GM12878 (cell line): ENCODE data around the gene HOTAIR. TPM values are rescaled to one million over a fixed set of nuclear protein-coding genes. Genes with fewer than 3 reads are reported as not detected.

Experiments used
- ATAC-seq: fragments of 200-7000 bp; cut with Tn5 transposase; 3 replicates; pipeline ENCODE4 v1.9.1; 2020; ENCODE audit warnings: mild to moderate bottlenecking, moderate library complexity
- BruUV-seq: library from RNA; stranded (reverse); fragments of 400-500 nt; replicated peaks from 2 replicates; lab custom pipeline; 2021; lab: Mats Ljungman, UMichigan
- CTCF ChIA-PET: fragments of 300-600 bp; sonication (Branson Sonifier 250); formaldehyde crosslinking; extraction: SDS; loops from one replicate; lab custom pipeline; 2021; ENCODE audit warnings: inconsistent platforms; lab: Yijun Ruan, JAX
- POLR2A ChIA-PET: fragments of 350-600 bp; formaldehyde crosslinking; extraction: SDS; loops from one replicate; lab custom pipeline; 2021; ENCODE audit warnings: inconsistent platforms; lab: Charles Lee
- RAD21 ChIA-PET: fragments of 300-600 bp; sonication (Branson Sonifier 250); formaldehyde crosslinking; loops from one replicate; lab custom pipeline; 2023; ENCODE audit warnings: antibody characterized with exemption; ENCODE audit not compliant: unreplicated experiment; lab: Charles Lee
- SMC1A ChIA-PET: fragments of 300-600 bp; sonication (Branson Sonifier 250); formaldehyde crosslinking; loops from one replicate; lab custom pipeline; 2023; ENCODE audit not compliant: unreplicated experiment, uncharacterized antibody; lab: Charles Lee
- DNase-seq: peaks from one replicate; pipeline ENCODE4 v3.0.0-alpha.2; 2011; ENCODE audit warnings: low read depth, low spot score
- FAIRE-seq: peaks from 3 replicates; lab custom pipeline; 2011; peaks lifted over from hg19 to GRCh38; lab: Jason Lieb, UNC
- H2AFZ ChIP-seq: 2 replicates; pipeline ENCODE4 v1.6.0; 2011; ENCODE audit warnings: low read depth, low read length, control low read depth; ENCODE audit not compliant: control insufficient read depth
- H3K27ac ChIP-seq: 2 replicates; pipeline ENCODE4 v1.5.1; 2011; ENCODE audit warnings: control low read depth; ENCODE audit not compliant: control insufficient read depth, insufficient read depth
- H3K27me3 ChIP-seq, 2 experiments: replicated peaks in 1 of 2; 2 replicates each; pipeline versions ENCODE4 v1.6.0 to v1.6.1; 2011; ENCODE audit warnings: low read length in 1 of 2; ENCODE audit not compliant: control insufficient read depth in 2 of 2, insufficient read depth in 2 of 2
- H3K36me3 ChIP-seq, 2 experiments: 2 replicates each; pipeline ENCODE4 v1.5.1; 2011; ENCODE audit warnings: low read length in 1 of 2; ENCODE audit not compliant: control insufficient read depth in 2 of 2, insufficient read depth in 2 of 2
- H3K4me1 ChIP-seq: 2 replicates; pipeline ENCODE4 v1.6.1; 2011; ENCODE audit warnings: mild to moderate bottlenecking, low read length, moderate library complexity, mixed read lengths; ENCODE audit not compliant: control insufficient read depth, insufficient read depth
- H3K4me2 ChIP-seq: 2 replicates; pipeline ENCODE4 v1.6.0; 2011; ENCODE audit warnings: control low read depth; ENCODE audit not compliant: control insufficient read depth, insufficient read depth
- H3K4me3 ChIP-seq: fragments of 200-600 bp; sonication (generic); 2 replicates; pipeline ENCODE4 v1.5.1; 2016
- H3K79me2 ChIP-seq: 2 replicates; pipeline ENCODE4 v1.6.0; 2011; ENCODE audit warnings: low read length; ENCODE audit not compliant: control insufficient read depth, insufficient read depth
- H3K9ac ChIP-seq: 2 replicates; pipeline ENCODE4 v1.8.0; 2011; ENCODE audit warnings: low read length, control low read depth, mixed read lengths; ENCODE audit not compliant: control insufficient read depth, insufficient read depth
- H3K9me3 ChIP-seq: replicated peaks from 3 replicates; pipeline ENCODE4 v1.5.1; 2011; ENCODE audit warnings: mild to moderate bottlenecking, low read length; ENCODE audit not compliant: control insufficient read depth, insufficient read depth
- H4K20me1 ChIP-seq: 2 replicates; pipeline ENCODE4 v1.6.0; 2011; ENCODE audit not compliant: control insufficient read depth, insufficient read depth
- BMI1 ChIP-seq: fragments of 450-650 bp; IDR thresholded peaks from 2 replicates; pipeline ENCODE4 v1.6.1; 2016; ENCODE audit warnings: mild to moderate bottlenecking, moderate library complexity, borderline replicate concordance
- CHD2 ChIP-seq: IDR thresholded peaks from 2 replicates; pipeline ENCODE4 v1.6.1; 2011; ENCODE audit warnings: low read depth, low read length, improper control_type of control experiment, borderline replicate concordance
- POU2F2 ChIP-seq: IDR thresholded peaks from 3 replicates; pipeline ENCODE4 v1.6.1; 2011; ENCODE audit warnings: low read depth, mild to moderate bottlenecking, low read length, borderline replicate concordance
- TBL1XR1 ChIP-seq: IDR thresholded peaks from 2 replicates; pipeline ENCODE4 v1.6.1; 2012; ENCODE audit warnings: low read depth, low read length, improper control_type of control experiment
- WGBS: methylation state at CpG from one replicate; pipeline ENCODE4 v1.1.6; 2016; ENCODE audit warnings: low lambda C conversion rate; ENCODE audit not compliant: insufficient replicate concordance, insufficient coverage; ENCODE audit errors: missing lambda C conversion rate; 5-methylcytosine and 5-hydroxymethylcytosine counted together
- in situ Hi-C: fragments of 300-500 bp; cut with MboI; formaldehyde crosslinking; loops from 9 replicates; pipeline ENCODE4 v1.14.3; 2018; ENCODE audit warnings: mixed read lengths
- intact Hi-C: fragments of 100-400 bp; cut with micrococcal nuclease; formaldehyde crosslinking; loops from one replicate; pipeline ENCODE4 v1.14.2; 2022; ENCODE audit not compliant: unreplicated experiment
- polyA plus RNA-seq, 11 experiments: library from polyadenylated mRNA; depleted of rRNA in 4 of 11; unstranded in 6 of 11; stranded (reverse) in 5 of 11; fragments of >200 nt; fragmentation: Nextera tagmentation in 4 of 11; fragmentation: Illumina TruSeq in 1 of 11; extraction: Ambion mirVana in 4 of 11; extraction: Trizol in 1 of 11; gene quantifications; 1 replicate in 1 of 11; 2 replicates in 10 of 11; pipeline versions ENCODE4 v1.2.1 to v1.2.3, GENCODE V29; 2011 to 2016; ENCODE audit warnings: inconsistent platforms in 2 of 11, missing spikeins in 2 of 11, low read depth in 1 of 11
- total RNA-seq, 4 experiments: library from RNA; depleted of rRNA in 3 of 4; stranded (reverse); fragments of >200 nt in 3 of 4; fragmentation: Illumina TruSeq in 1 of 4; extraction: Trizol in 1 of 4; gene quantifications; 2 replicates each; pipeline versions ENCODE4 v1.2.1 to v1.2.3, GENCODE V29; 2013 to 2021
- TF ChIP-seq, protein P1 (sequence below): fragments of 450-650 bp; IDR thresholded peaks from 2 replicates; pipeline ENCODE4 v1.6.1; 2016; ENCODE audit warnings: mild to moderate bottlenecking
- TF ChIP-seq, protein P2 (sequence below): IDR thresholded peaks from 2 replicates; pipeline ENCODE4 v1.6.1; 2012; ENCODE audit warnings: improper control_type of control experiment, low read depth, low read length; ENCODE audit not compliant: insufficient replicate concordance

Gene HOTAIR
- total and polyA plus RNA-seq, 10 of the 15 experiments (the other 5 are each of a cell fraction or from before 2014, with no cell fraction given) = not detected

DNA sequence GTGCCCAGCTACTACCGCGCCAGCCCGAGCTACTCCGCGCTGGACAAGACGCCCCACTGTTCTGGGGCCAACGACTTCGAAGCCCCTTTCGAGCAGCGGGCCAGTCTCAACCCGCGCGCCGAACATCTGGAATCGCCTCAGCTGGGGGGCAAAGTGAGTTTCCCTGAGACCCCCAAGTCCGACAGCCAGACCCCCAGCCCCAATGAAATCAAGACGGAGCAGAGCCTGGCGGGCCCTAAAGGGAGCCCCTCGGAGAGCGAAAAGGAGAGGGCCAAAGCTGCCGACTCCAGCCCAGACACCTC, 10.9 kb upstream of the HOTAIR start:
- Histone ChIP-seq H3K9me3 (no peaks in the 10 kb centered on the region), H3K27ac (no peak overlapping the region), H3K4me1 (peaks cover 21% of the 10 kb centered on the region), H3K79me2 (no peaks in the 10 kb centered on the region), H3K27me3 (peaks cover 29 to 52% of the 10 kb centered on the region in 2 experiments), H3K9ac (no peak overlapping the region), H3K4me2 (peak overlapping the region; percentile 57; the same call in 1 of the 2 replicates), H2AFZ (no peak overlapping the region), H4K20me1 (peaks cover 3% of the 10 kb centered on the region; the same call in 1 of the 2 replicates), H3K4me3 (no peak overlapping the region), H3K36me3 (no peaks in the 10 kb centered on the region)
- intact Hi-C loops = loop anchor here (2.0 to 10.0 kb wide), 4 partner anchors 191 to 281 kb away; no protein-coding TSS in a partner anchor
- RAD21 ChIA-PET = interaction anchor here (1.0 to 3.3 kb wide), 11 partner anchors 10 to 235 kb away, joined by 3 to 14 read pairs (median 4); partner anchors contain the start of genes HOXC8 and HOXC9
- FAIRE-seq (no peak), DNase-seq (no peak), ATAC-seq (no peak)
- in situ Hi-C loops = no loop called here
- BruUV-seq = no TSS peak
- SMC1A ChIA-PET = interaction anchor here (1.0 to 4.5 kb wide), 5 partner anchors 10 to 221 kb away, joined by 3 to 29 read pairs (median 6); partner anchors contain the start of genes HOXC5 and HOXC9
- TF ChIP-seq POU2F2 (no peak), BMI1 (0 out of 2 replicates have a peak, but pooled peaks have one; percentile 7), TBL1XR1 (no peak), CHD2 (no peak)
- TF ChIP-seq, protein P1, sequence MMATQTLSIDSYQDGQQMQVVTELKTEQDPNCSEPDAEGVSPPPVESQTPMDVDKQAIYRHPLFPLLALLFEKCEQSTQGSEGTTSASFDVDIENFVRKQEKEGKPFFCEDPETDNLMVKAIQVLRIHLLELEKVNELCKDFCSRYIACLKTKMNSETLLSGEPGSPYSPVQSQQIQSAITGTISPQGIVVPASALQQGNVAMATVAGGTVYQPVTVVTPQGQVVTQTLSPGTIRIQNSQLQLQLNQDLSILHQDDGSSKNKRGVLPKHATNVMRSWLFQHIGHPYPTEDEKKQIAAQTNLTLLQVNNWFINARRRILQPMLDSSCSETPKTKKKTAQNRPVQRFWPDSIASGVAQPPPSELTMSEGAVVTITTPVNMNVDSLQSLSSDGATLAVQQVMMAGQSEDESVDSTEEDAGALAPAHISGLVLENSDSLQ = no peak
- TF ChIP-seq, protein P2, sequence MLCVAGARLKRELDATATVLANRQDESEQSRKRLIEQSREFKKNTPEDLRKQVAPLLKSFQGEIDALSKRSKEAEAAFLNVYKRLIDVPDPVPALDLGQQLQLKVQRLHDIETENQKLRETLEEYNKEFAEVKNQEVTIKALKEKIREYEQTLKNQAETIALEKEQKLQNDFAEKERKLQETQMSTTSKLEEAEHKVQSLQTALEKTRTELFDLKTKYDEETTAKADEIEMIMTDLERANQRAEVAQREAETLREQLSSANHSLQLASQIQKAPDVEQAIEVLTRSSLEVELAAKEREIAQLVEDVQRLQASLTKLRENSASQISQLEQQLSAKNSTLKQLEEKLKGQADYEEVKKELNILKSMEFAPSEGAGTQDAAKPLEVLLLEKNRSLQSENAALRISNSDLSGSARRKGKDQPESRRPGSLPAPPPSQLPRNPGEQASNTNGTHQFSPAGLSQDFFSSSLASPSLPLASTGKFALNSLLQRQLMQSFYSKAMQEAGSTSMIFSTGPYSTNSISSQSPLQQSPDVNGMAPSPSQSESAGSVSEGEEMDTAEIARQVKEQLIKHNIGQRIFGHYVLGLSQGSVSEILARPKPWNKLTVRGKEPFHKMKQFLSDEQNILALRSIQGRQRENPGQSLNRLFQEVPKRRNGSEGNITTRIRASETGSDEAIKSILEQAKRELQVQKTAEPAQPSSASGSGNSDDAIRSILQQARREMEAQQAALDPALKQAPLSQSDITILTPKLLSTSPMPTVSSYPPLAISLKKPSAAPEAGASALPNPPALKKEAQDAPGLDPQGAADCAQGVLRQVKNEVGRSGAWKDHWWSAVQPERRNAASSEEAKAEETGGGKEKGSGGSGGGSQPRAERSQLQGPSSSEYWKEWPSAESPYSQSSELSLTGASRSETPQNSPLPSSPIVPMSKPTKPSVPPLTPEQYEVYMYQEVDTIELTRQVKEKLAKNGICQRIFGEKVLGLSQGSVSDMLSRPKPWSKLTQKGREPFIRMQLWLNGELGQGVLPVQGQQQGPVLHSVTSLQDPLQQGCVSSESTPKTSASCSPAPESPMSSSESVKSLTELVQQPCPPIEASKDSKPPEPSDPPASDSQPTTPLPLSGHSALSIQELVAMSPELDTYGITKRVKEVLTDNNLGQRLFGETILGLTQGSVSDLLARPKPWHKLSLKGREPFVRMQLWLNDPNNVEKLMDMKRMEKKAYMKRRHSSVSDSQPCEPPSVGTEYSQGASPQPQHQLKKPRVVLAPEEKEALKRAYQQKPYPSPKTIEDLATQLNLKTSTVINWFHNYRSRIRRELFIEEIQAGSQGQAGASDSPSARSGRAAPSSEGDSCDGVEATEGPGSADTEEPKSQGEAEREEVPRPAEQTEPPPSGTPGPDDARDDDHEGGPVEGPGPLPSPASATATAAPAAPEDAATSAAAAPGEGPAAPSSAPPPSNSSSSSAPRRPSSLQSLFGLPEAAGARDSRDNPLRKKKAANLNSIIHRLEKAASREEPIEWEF = no peak
- CTCF ChIA-PET = interaction anchor here (0.5 to 5.5 kb wide), 27 partner anchors 9 to 361 kb away, joined by 3 to 54 read pairs (median 4); partner anchors contain the start of genes HOXC5, HOXC6, HOXC8 and HOXC9
- POLR2A ChIA-PET = interaction anchor here (1.2 kb wide), 1 partner anchor 10 kb away, joined by 3 read pairs; no protein-coding TSS in a partner anchor
- 53% methylated on average over 20 of the region's 21 CpGs for WGBS
